Mesendoderm (in vitro differentiated cells): ENCODE data around the gene SCO1.
A peak's percentile ranks its signal among the peaks of the same experiment; 100 is the strongest.
"Not testable (repeated sequence)": the region's sequence is repeated elsewhere in the genome, so short reads cannot be mapped to it uniquely, and the experiment has no call there.

Source experiments
- DNase-seq: peaks from one replicate; pipeline ENCODE4 v3.0.0; 2013
- H2AK5ac ChIP-seq: 2 replicates; pipeline ENCODE4 v1.6.1; 2013; ENCODE audit warnings: low read length, inconsistent platforms
- H2BK120ac ChIP-seq: 2 replicates; pipeline ENCODE4 v1.6.1; 2013; ENCODE audit warnings: low read depth, mild to moderate bottlenecking, low read length, moderate library complexity, mixed read lengths
- H2BK15ac ChIP-seq: replicated peaks from 2 replicates; pipeline ENCODE4 v1.6.1; 2013; ENCODE audit warnings: low read depth, mild to moderate bottlenecking, moderate library complexity
- H2BK5ac ChIP-seq: 2 replicates; pipeline ENCODE4 v1.6.1; 2013; ENCODE audit warnings: low read length, inconsistent platforms
- H3K18ac ChIP-seq: 2 replicates; pipeline ENCODE4 v1.6.1; 2013; ENCODE audit warnings: mild to moderate bottlenecking, low read length, mixed read lengths
- H3K23ac ChIP-seq: one replicate; pipeline ENCODE4 v1.6.1; 2013; ENCODE audit warnings: low read length
- H3K27ac ChIP-seq: 2 replicates; pipeline ENCODE4 v1.5.1; 2013; ENCODE audit warnings: low read depth, mild to moderate bottlenecking, inconsistent platforms, low read length, moderate library complexity
- H3K27me3 ChIP-seq: 2 replicates; pipeline ENCODE4 v1.6.1; 2013; ENCODE audit warnings: low read length, control low read depth, mild to moderate bottlenecking, inconsistent platforms; ENCODE audit not compliant: insufficient read depth, poor library complexity
- H3K36me3 ChIP-seq: 2 replicates; pipeline ENCODE4 v1.6.1; 2013; ENCODE audit warnings: low read length, inconsistent platforms; ENCODE audit not compliant: control insufficient read depth, insufficient read depth
- H3K4ac ChIP-seq: one replicate; pipeline ENCODE4 v1.6.1; 2013; ENCODE audit warnings: low read depth, mild to moderate bottlenecking, low read length, moderate library complexity
- H3K4me1 ChIP-seq: 2 replicates; pipeline ENCODE4 v1.6.1; 2013; ENCODE audit warnings: low read depth, low read length, inconsistent platforms; ENCODE audit not compliant: control insufficient read depth
- H3K4me2 ChIP-seq: 2 replicates; pipeline ENCODE4 v1.6.1; 2013; ENCODE audit warnings: low read length
- H3K4me3 ChIP-seq: 2 replicates; pipeline ENCODE4 v1.5.1; 2013; ENCODE audit warnings: mild to moderate bottlenecking, low read length
- H3K56ac ChIP-seq: one replicate; pipeline ENCODE4 v1.6.1; 2013; ENCODE audit warnings: low read length
- H3K79me1 ChIP-seq: 2 replicates; pipeline ENCODE4 v1.6.1; 2013; ENCODE audit warnings: low read length, inconsistent platforms
- H3K79me2 ChIP-seq: 2 replicates; pipeline ENCODE4 v1.6.1; 2013; ENCODE audit warnings: mild to moderate bottlenecking, low read length; ENCODE audit not compliant: control insufficient read depth, insufficient read depth
- H3K9ac ChIP-seq: 2 replicates; pipeline ENCODE4 v1.6.1; 2013; ENCODE audit warnings: low read length, inconsistent platforms
- H4K5ac ChIP-seq: one replicate; pipeline ENCODE4 v1.6.1; 2013; ENCODE audit warnings: low read length
- H4K8ac ChIP-seq: one replicate; pipeline ENCODE4 v1.6.1; 2013; ENCODE audit warnings: low read depth, mild to moderate bottlenecking, control low read depth, low read length, moderate library complexity
- WGBS: extraction: QIAGEN DNeasy Blood & Tissue Kit; methylation state at CpG from one replicate; pipeline ENCODE4 v1.1.7; 2013; ENCODE audit warnings: low lambda C conversion rate, missing lambda C conversion rate; ENCODE audit not compliant: insufficient coverage; ENCODE audit errors: extremely low coverage; 5-methylcytosine and 5-hydroxymethylcytosine counted together

SCO1 gene

DNA sequence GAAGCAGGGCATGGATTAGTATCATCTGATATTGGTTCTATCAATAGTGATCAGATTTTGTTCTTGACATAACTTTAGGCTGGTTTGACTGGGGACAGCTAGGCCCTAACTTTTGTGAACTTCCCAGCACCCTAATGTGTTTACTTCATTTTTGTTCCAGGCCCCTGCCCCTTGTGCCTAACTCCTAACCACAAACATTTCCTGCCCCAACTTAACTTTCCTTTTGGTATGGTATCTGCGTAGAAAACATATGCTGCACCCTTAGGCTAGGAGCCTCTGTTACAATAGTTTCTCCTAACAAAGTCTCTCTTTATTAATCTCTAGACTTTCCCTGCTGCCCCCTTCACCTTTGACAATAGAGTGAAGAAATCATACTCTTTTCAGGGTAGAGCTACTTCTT is 2.5 kb upstream of the SCO1 start:
- H2AK5ac ChIP-seq = no peak overlapping the region
- H3K18ac ChIP-seq = no peak overlapping the region
- no peak for DNase-seq
- no peak overlapping the region for H3K27ac ChIP-seq
- H3K23ac ChIP-seq = no peak overlapping the region
- no peak overlapping the region for H3K4ac ChIP-seq
- WGBS = no CpG with 5 or more reads among the region's 1 CpG
- no peaks in the 10 kb centered on the region for H3K27me3 ChIP-seq
- no peak overlapping the region for H2BK120ac ChIP-seq
- peaks cover 19% of the 10 kb centered on the region for H3K79me2 ChIP-seq
- H4K5ac ChIP-seq = no peak overlapping the region
- H3K4me2 ChIP-seq = no peak overlapping the region
- H2BK15ac ChIP-seq = no peak overlapping the region
- H3K9ac ChIP-seq = no peak overlapping the region
- no peak overlapping the region for H2BK5ac ChIP-seq
- H3K36me3 ChIP-seq = peaks cover 2% of the 10 kb centered on the region
- H3K56ac ChIP-seq = no peak overlapping the region
- H4K8ac ChIP-seq = no peak overlapping the region
- no peak overlapping the region for H3K4me3 ChIP-seq
- peaks cover 2% of the 10 kb centered on the region for H3K79me1 ChIP-seq
- no peaks in the 10 kb centered on the region for H3K4me1 ChIP-seq

GRCh38 chr17:10698096-10698818 is 924 bp upstream of the SCO1 start:
- H3K4ac ChIP-seq = peak overlapping the region; percentile 12
- peak overlapping the region; percentile 93 for H3K27ac ChIP-seq
- H3K79me1 ChIP-seq = peaks cover 8% of the 10 kb centered on the region
- H3K27me3 ChIP-seq = no peaks in the 10 kb centered on the region
- H3K4me2 ChIP-seq = peak overlapping the region; percentile 81
- H3K4me3 ChIP-seq = peak overlapping the region; percentile 47
- H2BK15ac ChIP-seq = no peak overlapping the region
- no peaks in the 10 kb centered on the region for H3K4me1 ChIP-seq
- H3K36me3 ChIP-seq = peaks cover 6% of the 10 kb centered on the region
- no peak overlapping the region for H2BK5ac ChIP-seq
- H2BK120ac ChIP-seq = no peak overlapping the region
- no peak overlapping the region for H3K18ac ChIP-seq
- H2AK5ac ChIP-seq = no peak overlapping the region
- peak overlapping the region; percentile 87 for H3K9ac ChIP-seq
- H3K56ac ChIP-seq = peak overlapping the region; percentile 91
- peak overlapping the region; percentile 47 for H4K5ac ChIP-seq
- H3K79me2 ChIP-seq = peaks cover 26% of the 10 kb centered on the region
- H4K8ac ChIP-seq = no peak overlapping the region
- DNase-seq = peak; percentile 7
- no CpG with 5 or more reads among the region's 18 CpGs for WGBS
- H3K23ac ChIP-seq = no peak overlapping the region

GRCh38 chr17:10695875-10696407 is 1.4 kb downstream of the SCO1 start:
- H4K5ac ChIP-seq, H3K4me3 ChIP-seq, H2BK5ac ChIP-seq, H3K27me3 ChIP-seq, H2AK5ac ChIP-seq, H2BK120ac ChIP-seq, H4K8ac ChIP-seq, H3K27ac ChIP-seq, H3K36me3 ChIP-seq, H2BK15ac ChIP-seq, H3K4ac ChIP-seq, H3K4me1 ChIP-seq, H3K18ac ChIP-seq: not testable (repeated sequence)
- peak overlapping the region; percentile 50 for H3K23ac ChIP-seq
- WGBS = no CpG with 5 or more reads among the region's 17 CpGs
- peak overlapping the region; percentile 19 for H3K4me2 ChIP-seq
- H3K79me2 ChIP-seq = peaks cover 36% of the 10 kb centered on the region
- peak; percentile 2 for DNase-seq
- H3K79me1 ChIP-seq = peaks cover 12% of the 10 kb centered on the region
- peak overlapping the region; percentile 77 for H3K56ac ChIP-seq
- H3K9ac ChIP-seq = peak overlapping the region; percentile 94

DNA sequence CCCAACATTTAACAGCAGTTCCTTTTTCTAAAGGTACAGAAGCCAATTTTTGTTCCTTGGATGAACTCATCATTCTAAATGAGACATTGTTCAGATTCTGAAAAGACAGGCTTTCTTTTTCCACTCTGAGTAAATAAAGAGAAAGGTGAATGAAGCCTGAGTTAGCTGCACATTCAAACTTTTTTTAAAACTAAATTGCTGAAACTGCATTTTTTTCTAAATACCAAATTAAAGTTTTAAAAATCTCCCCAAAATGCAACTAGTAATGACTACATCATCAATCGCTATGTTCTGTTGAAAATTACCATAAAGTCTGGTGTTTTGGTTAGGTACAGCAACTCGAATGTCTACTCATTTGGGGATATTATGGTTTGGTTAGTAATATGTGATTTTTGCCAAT is 9.8 kb downstream of the SCO1 start:
- no peak overlapping the region for H3K27ac ChIP-seq
- peaks cover 15% of the 10 kb centered on the region for H3K79me2 ChIP-seq
- H4K8ac ChIP-seq = no peak overlapping the region
- no peak overlapping the region for H2BK5ac ChIP-seq
- no CpG with 5 or more reads among the region's 2 CpGs for WGBS
- no peak overlapping the region for H3K4me2 ChIP-seq
- no peak overlapping the region for H3K18ac ChIP-seq
- no peak overlapping the region for H3K9ac ChIP-seq
- no peak for DNase-seq
- no peak overlapping the region for H2AK5ac ChIP-seq
- H2BK120ac ChIP-seq = no peak overlapping the region
- no peak overlapping the region for H4K5ac ChIP-seq
- H2BK15ac ChIP-seq = no peak overlapping the region
- no peaks in the 10 kb centered on the region for H3K27me3 ChIP-seq
- H3K36me3 ChIP-seq = peaks cover 13% of the 10 kb centered on the region
- no peak overlapping the region for H3K56ac ChIP-seq
- no peak overlapping the region for H3K4ac ChIP-seq
- no peak overlapping the region for H3K23ac ChIP-seq
- peaks cover 5% of the 10 kb centered on the region for H3K79me1 ChIP-seq
- no peak overlapping the region for H3K4me3 ChIP-seq
- H3K4me1 ChIP-seq = no peaks in the 10 kb centered on the region

DNA sequence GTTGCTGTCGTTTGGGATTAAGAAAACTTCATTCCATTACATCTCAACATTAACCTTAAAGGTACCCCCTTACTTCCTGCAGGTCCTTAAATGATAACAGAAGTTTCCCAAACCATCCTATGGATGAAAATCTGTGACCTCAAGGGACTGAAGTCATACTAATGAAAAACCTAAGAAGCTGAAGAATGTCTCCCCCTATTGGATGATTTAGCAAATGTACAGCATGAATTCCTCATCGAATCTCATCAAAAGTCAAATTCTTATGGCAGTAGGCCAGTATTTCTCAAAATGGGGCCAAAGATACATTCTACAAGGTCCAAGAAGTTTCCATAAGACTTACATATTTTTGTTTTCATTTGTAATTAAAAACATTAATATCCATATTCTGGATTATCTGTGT is 13.5 kb downstream of the SCO1 start:
- Histone ChIP-seq H3K27ac (no peak overlapping the region), H3K23ac (no peak overlapping the region), H3K79me1 (no peaks in the 10 kb centered on the region), H2AK5ac (no peak overlapping the region), H3K4ac (no peak overlapping the region), H2BK15ac (no peak overlapping the region), H3K56ac (no peak overlapping the region), H4K5ac (no peak overlapping the region), H3K27me3 (no peaks in the 10 kb centered on the region), H2BK120ac (no peak overlapping the region), H3K4me2 (no peak overlapping the region), H3K18ac (no peak overlapping the region), H4K8ac (no peak overlapping the region), H3K79me2 (no peaks in the 10 kb centered on the region), H2BK5ac (no peak overlapping the region), H3K4me1 (no peaks in the 10 kb centered on the region), H3K4me3 (no peak overlapping the region), H3K9ac (no peak overlapping the region), H3K36me3 (peaks cover 12% of the 10 kb centered on the region)
- DNase-seq = peak; percentile 47
- WGBS = no CpG with 5 or more reads among the region's 2 CpGs
